H1 (cell line): Measurements from ENCODE around the gene MUC5AC. TPM values are rescaled to one million over a fixed set of nuclear protein-coding genes. Genes with fewer than 3 reads are reported as not detected.

Source experiments
- CTCF ChIA-PET: fragments of 300-600 bp; sonication (Branson Sonifier 250); formaldehyde crosslinking; loops from one replicate; lab custom pipeline; 2021; ENCODE audit not compliant: partially characterized antibody; lab: Charles Lee
- POLR2A ChIA-PET: fragments of 300-600 bp; sonication (Branson Sonifier 250); formaldehyde crosslinking; loops from one replicate; lab custom pipeline; 2021; ENCODE audit warnings: inconsistent platforms; ENCODE audit not compliant: partially characterized antibody; lab: Charles Lee
- DNase-seq, 2 experiments: peaks; one replicate each; pipeline versions ENCODE4 v3.0.0 to v3.0.0-alpha.2; 2010 to 2022; ENCODE audit warnings: low spot score in 2 of 2, low read depth in 1 of 2, mixed read lengths in 1 of 2
- FAIRE-seq: peaks from 2 replicates; lab custom pipeline; 2011; peaks lifted over from hg19 to GRCh38; lab: Jason Lieb, UNC
- H2AFZ ChIP-seq: 2 replicates; pipeline ENCODE4 v1.8.1; 2012; ENCODE audit warnings: low read length, inconsistent platforms
- H2AK5ac ChIP-seq: 2 replicates; pipeline ENCODE4 v1.6.1; 2013; ENCODE audit warnings: low read depth, low read length
- H2BK120ac ChIP-seq: replicated peaks from 2 replicates; pipeline ENCODE3; 2013; ENCODE audit warnings: low read depth, low read length, inconsistent platforms
- H2BK12ac ChIP-seq: 2 replicates; pipeline ENCODE4 v1.6.1; 2013; ENCODE audit warnings: low read depth, low read length
- H2BK15ac ChIP-seq: 2 replicates; pipeline ENCODE4 v1.6.1; 2013; ENCODE audit warnings: low read length
- H2BK20ac ChIP-seq: 2 replicates; pipeline ENCODE4 v1.6.1; 2013; ENCODE audit warnings: low read length
- H2BK5ac ChIP-seq: 2 replicates; pipeline ENCODE4 v1.6.1; 2013; ENCODE audit warnings: low read depth, low read length
- H3K14ac ChIP-seq: 2 replicates; pipeline ENCODE4 v1.6.1; 2013; ENCODE audit warnings: inconsistent platforms; ENCODE audit not compliant: insufficient read length
- H3K18ac ChIP-seq: 2 replicates; pipeline ENCODE4 v1.6.1; 2013; ENCODE audit warnings: low read length; ENCODE audit errors: extremely low read depth
- H3K23ac ChIP-seq: 2 replicates; pipeline ENCODE4 v1.6.1; 2013; ENCODE audit warnings: inconsistent platforms; ENCODE audit not compliant: insufficient read length
- H3K23me2 ChIP-seq: 2 replicates; pipeline ENCODE4 v1.6.1; 2013; ENCODE audit warnings: low read depth, low read length
- H3K27ac ChIP-seq: 2 replicates; pipeline ENCODE4 v1.6.1; 2011; ENCODE audit warnings: low read depth, low read length, inconsistent platforms
- H3K27me3 ChIP-seq, 4 experiments: replicated peaks in 1 of 4; 1 replicate in 1 of 4; 2 replicates in 3 of 4; pipeline versions ENCODE4 v1.6.1 to v1.8.1; 2011 to 2013; ENCODE audit warnings: low read length in 3 of 4, mild to moderate bottlenecking in 3 of 4, inconsistent platforms in 2 of 4, mixed read lengths in 2 of 4, moderate library complexity in 1 of 4; ENCODE audit not compliant: control insufficient read depth in 3 of 4, insufficient read depth in 3 of 4; ENCODE audit errors: extremely low read depth in 1 of 4
- H3K36me3 ChIP-seq, 4 experiments: 2 replicates each; pipeline versions ENCODE4 v1.6.1 to v1.8.1; 2011 to 2013; ENCODE audit warnings: mild to moderate bottlenecking in 4 of 4, low read length in 3 of 4, moderate library complexity in 2 of 4, control low read depth in 1 of 4, inconsistent platforms in 1 of 4; ENCODE audit not compliant: insufficient read depth in 4 of 4, control insufficient read depth in 2 of 4
- H3K4ac ChIP-seq: replicated peaks from 2 replicates; pipeline ENCODE3; 2013; ENCODE audit warnings: low read length, low read depth, mixed read lengths, inconsistent platforms; ENCODE audit not compliant: insufficient read length
- H3K4me1 ChIP-seq, 4 experiments: replicated peaks in 1 of 4; 1 replicate in 1 of 4; 2 replicates in 3 of 4; pipeline versions ENCODE4 v1.6.1 to v1.8.1; 2011 to 2013; ENCODE audit warnings: low read length in 3 of 4, inconsistent platforms in 2 of 4, mixed read lengths in 1 of 4; ENCODE audit not compliant: insufficient read depth in 4 of 4, control insufficient read depth in 3 of 4
- H3K4me2 ChIP-seq, 2 experiments: 2 replicates each; pipeline versions ENCODE4 v1.6.1 to v1.8.1; 2011 to 2013; ENCODE audit warnings: low read depth in 2 of 2, low read length in 2 of 2, control low read depth in 1 of 2, inconsistent platforms in 1 of 2, mild to moderate bottlenecking in 1 of 2; ENCODE audit not compliant: insufficient read depth in 1 of 2
- H3K4me3 ChIP-seq, 4 experiments: fragments of 200-600, 300-600 bp in 1 of 4; sonication (generic), shearing (Covaris generic), sonication (Bioruptor Twin) in 1 of 4; 2 replicates each; pipeline versions ENCODE4 v1.5.1 to v1.8.1; 2011 to 2016; ENCODE audit warnings: low read length in 4 of 4, low read depth in 3 of 4, control low read depth in 2 of 4, inconsistent platforms in 2 of 4, mild to moderate bottlenecking in 2 of 4, mixed read lengths in 1 of 4, moderate library complexity in 1 of 4; ENCODE audit not compliant: insufficient read depth in 2 of 4; ENCODE audit errors: extremely low read depth in 1 of 4
- H3K56ac ChIP-seq: replicated peaks from 2 replicates; pipeline ENCODE3; 2013; ENCODE audit warnings: low read depth, mild to moderate bottlenecking, mixed read lengths, low read length, inconsistent platforms; ENCODE audit not compliant: insufficient read length
- H3K79me1 ChIP-seq: 2 replicates; pipeline ENCODE4 v1.6.1; 2013; ENCODE audit warnings: low read depth, low read length, control low read depth
- H3K79me2 ChIP-seq, 2 experiments: 2 replicates each; pipeline versions ENCODE4 v1.6.1 to v1.8.1; 2012 to 2013; ENCODE audit warnings: low read length in 2 of 2, mild to moderate bottlenecking in 2 of 2, inconsistent platforms in 1 of 2; ENCODE audit not compliant: insufficient read depth in 2 of 2, control insufficient read depth in 1 of 2
- H3K9ac ChIP-seq, 4 experiments: replicated peaks in 1 of 4; 1 replicate in 1 of 4; 2 replicates in 3 of 4; pipeline versions ENCODE4 v1.6.1 to v1.8.1; 2011 to 2013; ENCODE audit warnings: low read depth in 3 of 4, low read length in 3 of 4, control low read depth in 2 of 4, mild to moderate bottlenecking in 2 of 4, moderate library complexity in 2 of 4, inconsistent platforms in 1 of 4; ENCODE audit errors: extremely low read depth in 1 of 4
- H3K9me3 ChIP-seq, 2 experiments: 2 replicates each; pipeline versions ENCODE4 v1.6.1 to v1.8.1; 2012 to 2013; ENCODE audit warnings: mild to moderate bottlenecking in 2 of 2, moderate library complexity in 2 of 2, control low read depth in 1 of 2, inconsistent platforms in 1 of 2, low read depth in 1 of 2, low read length in 1 of 2, mixed read lengths in 1 of 2; ENCODE audit not compliant: insufficient read depth in 2 of 2
- H4K20me1 ChIP-seq, 2 experiments: replicated peaks in 1 of 2; 2 replicates each; pipeline versions ENCODE3 to v1.8.1; 2011 to 2013; ENCODE audit warnings: inconsistent platforms in 2 of 2, low read length in 2 of 2, mild to moderate bottlenecking in 1 of 2; ENCODE audit not compliant: insufficient read depth in 2 of 2, control insufficient read depth in 1 of 2
- H4K5ac ChIP-seq: 2 replicates; pipeline ENCODE4 v1.6.1; 2013; ENCODE audit warnings: low read length, low read depth, mixed read lengths, inconsistent platforms; ENCODE audit not compliant: insufficient read length
- H4K8ac ChIP-seq: 2 replicates; pipeline ENCODE4 v1.8.0; 2013; ENCODE audit warnings: mild to moderate bottlenecking, moderate library complexity, low read length, inconsistent platforms; ENCODE audit not compliant: insufficient read depth; ENCODE audit errors: extremely low read depth
- H4K91ac ChIP-seq: replicated peaks from 2 replicates; pipeline ENCODE3; 2013; ENCODE audit warnings: low read length, mixed read lengths, inconsistent platforms; ENCODE audit not compliant: insufficient read length
- CEBPB ChIP-seq: IDR thresholded peaks from 2 replicates; pipeline ENCODE4 v1.6.1; 2012; ENCODE audit warnings: low read depth, low read length
- EGR1 ChIP-seq: IDR thresholded peaks from 2 replicates; pipeline ENCODE4 v1.6.1; 2011; ENCODE audit warnings: low read depth, low read length, borderline replicate concordance
- EP300 ChIP-seq, 2 experiments: IDR thresholded peaks; 1 replicate in 1 of 2; 2 replicates in 1 of 2; pipeline ENCODE4 v1.6.1; 2011 to 2012; ENCODE audit warnings: low read depth in 2 of 2, low read length in 2 of 2, mild to moderate bottlenecking in 2 of 2, borderline replicate concordance in 1 of 2, inconsistent platforms in 1 of 2, moderate library complexity in 1 of 2
- GTF2F1 ChIP-seq: IDR thresholded peaks from 2 replicates; pipeline ENCODE4 v1.6.1; 2012; ENCODE audit warnings: low read depth, low read length, improper control_type of control experiment, borderline replicate concordance
- JUND ChIP-seq: IDR thresholded peaks from 2 replicates; pipeline ENCODE4 v1.6.1; 2011; ENCODE audit warnings: mild to moderate bottlenecking, improper control_type of control experiment, low read length
- KDM4A ChIP-seq: IDR thresholded peaks from one replicate; pipeline ENCODE4 v1.7.1; 2012; ENCODE audit warnings: low read depth, mild to moderate bottlenecking, moderate library complexity, low read length, inconsistent platforms; ENCODE audit not compliant: severe bottlenecking
- MAFK ChIP-seq: IDR thresholded peaks from 2 replicates; pipeline ENCODE4 v1.6.1; 2012; ENCODE audit warnings: low read depth, mild to moderate bottlenecking, improper control_type of control experiment, low read length
- POU5F1 ChIP-seq: IDR thresholded peaks from 2 replicates; pipeline ENCODE4 v1.6.1; 2011; ENCODE audit warnings: low read depth, mild to moderate bottlenecking, low read length, moderate library complexity
- RAD21 ChIP-seq, 2 experiments: IDR thresholded peaks in 1 of 2; conservative IDR thresholded peaks in 1 of 2; 2 replicates each; pipeline ENCODE4 v1.6.1; 2011; ENCODE audit warnings: low read depth in 2 of 2, low read length in 2 of 2, improper control_type of control experiment in 1 of 2, inconsistent platforms in 1 of 2, mild to moderate bottlenecking in 1 of 2, moderate library complexity in 1 of 2
- RFX5 ChIP-seq: IDR thresholded peaks from 2 replicates; pipeline ENCODE4 v1.6.1; 2011; ENCODE audit warnings: low read depth, low read length, improper control_type of control experiment, borderline replicate concordance
- SUZ12 ChIP-seq: fragments of 200-600 bp; sonication (generic); IDR thresholded peaks from 2 replicates; pipeline ENCODE4 v1.6.1; 2012; ENCODE audit warnings: mild to moderate bottlenecking, inconsistent platforms, low read length, moderate library complexity, mixed read lengths
- TAF1 ChIP-seq: IDR thresholded peaks from 2 replicates; pipeline ENCODE4 v1.6.1; 2011; ENCODE audit warnings: mild to moderate bottlenecking, low read depth, low read length
- WGBS, 2 experiments: shearing (Covaris generic) in 1 of 2; methylation state at CpG; one replicate each; pipeline versions ENCODE4 v1.1.6 to v1.1.7; 2013 to 2015; ENCODE audit warnings: low lambda C conversion rate in 2 of 2, mixed read lengths in 2 of 2, inconsistent platforms in 1 of 2, low coverage in 1 of 2, missing lambda C conversion rate in 1 of 2; ENCODE audit not compliant: insufficient replicate concordance in 2 of 2, insufficient coverage in 1 of 2, insufficient read length in 1 of 2; ENCODE audit errors: extremely low coverage in 1 of 2, missing lambda C conversion rate in 1 of 2; 5-methylcytosine and 5-hydroxymethylcytosine counted together
- polyA plus RNA-seq, 7 experiments: library from polyadenylated mRNA; depleted of rRNA in 3 of 7; stranded (reverse) in 5 of 7; unstranded in 2 of 7; fragments of >200 nt in 5 of 7; fragments of 200-250 nt in 2 of 7; gene quantifications; 1 replicate in 5 of 7; 2 replicates in 1 of 7; 4 replicates in 1 of 7; pipeline versions ENCODE4 v1.2.1 to v1.2.3, GENCODE V29; 2011 to 2013; ENCODE audit warnings: missing spikeins in 2 of 7, mixed read lengths in 2 of 7
- total RNA-seq: library from RNA; stranded (reverse); fragmentation: NEBNext Ultra II Directional; extraction: Animal tissue kit (Norgen Biotek cat#: 25700); gene quantifications from 2 replicates; pipeline ENCODE4 v1.2.1, GENCODE V29; 2021

Gene MUC5AC
- total and polyA plus RNA-seq, 2 of the 8 experiments (the other 6 are each of a cell fraction or from before 2014, with no cell fraction given) = not detected

GRCh38 chr11:1109918-1110705, 47.6 kb upstream of the MUC5AC start:
- Histone ChIP-seq H2AFZ (no peak overlapping the region), H3K4me3 (no peak overlapping the region), H3K36me3 (no peaks in the 10 kb centered on the region), H3K4ac (no peak overlapping the region), H3K27me3 (no peaks in the 10 kb centered on the region; a peak in 1 of 7 replicates), H3K56ac (no peak overlapping the region), H3K18ac (no peak overlapping the region), H3K27ac (no peak overlapping the region), H3K9ac (no peak overlapping the region), H4K20me1 (peaks cover 0 to 3% of the 10 kb centered on the region in 2 experiments), H3K9me3 (peaks cover 5 to 59% of the 10 kb centered on the region in 2 experiments; a peak in 2 of 4 replicates), H3K4me2 (no peak overlapping the region), H4K5ac (no peak overlapping the region), H3K4me1 (no peaks in the 10 kb centered on the region; a peak in 1 of 7 replicates), H2BK20ac (no peak overlapping the region), H2BK120ac (no peak overlapping the region), H2BK12ac (no peak overlapping the region), H4K91ac (no peak overlapping the region), H2BK5ac (no peak overlapping the region), H4K8ac (no peak overlapping the region; the same call in 1 of the 2 replicates), H2BK15ac (no peak overlapping the region), H3K23me2 (peaks cover 7% of the 10 kb centered on the region; the same call in 1 of the 2 replicates), H3K23ac (no peak overlapping the region), H3K14ac (no peak overlapping the region), H3K79me2 (no peaks in the 10 kb centered on the region), H2AK5ac (no peak overlapping the region), H3K79me1 (no peaks in the 10 kb centered on the region)
- DNase-seq = no peak
- no peak for FAIRE-seq
- WGBS, 2 experiments = 83% methylated on average over 26 of the region's 39 CpGs; no CpG with 5 or more reads in 1 of the 2 experiments
- POLR2A ChIA-PET = no interaction called here
- CTCF ChIA-PET = interaction anchor here (0.9 to 1.6 kb wide), 2 partner anchors 355 to 520 kb away, joined by 3 to 4 read pairs; no protein-coding TSS in a partner anchor
- TF ChIP-seq KDM4A = no peak
- no peak for TF ChIP-seq RFX5
- no peak for TF ChIP-seq CEBPB
- no peak for TF ChIP-seq MAFK
- TF ChIP-seq TAF1 = no peak
- no peak for TF ChIP-seq JUND
- TF ChIP-seq RAD21 (IDR thresholded peaks at IDR 0.05 in 1 of 2, conservative IDR thresholded peaks at IDR 0.05 in 1 of 2; ENCODE audit: low read depth in 2 of 2, low read length in 2 of 2) = no peak
- no peak for TF ChIP-seq POU5F1
- TF ChIP-seq SUZ12 = no peak
- no peak for TF ChIP-seq EP300 (IDR thresholded peaks at IDR 0.05; ENCODE audit: borderline replicate concordance in 1 of 2, low read depth in 2 of 2, low read length in 2 of 2)
- TF ChIP-seq GTF2F1 = no peak
- TF ChIP-seq EGR1 = no peak
